Measurements from ENCODE around the gene TEX35.

DNA sequence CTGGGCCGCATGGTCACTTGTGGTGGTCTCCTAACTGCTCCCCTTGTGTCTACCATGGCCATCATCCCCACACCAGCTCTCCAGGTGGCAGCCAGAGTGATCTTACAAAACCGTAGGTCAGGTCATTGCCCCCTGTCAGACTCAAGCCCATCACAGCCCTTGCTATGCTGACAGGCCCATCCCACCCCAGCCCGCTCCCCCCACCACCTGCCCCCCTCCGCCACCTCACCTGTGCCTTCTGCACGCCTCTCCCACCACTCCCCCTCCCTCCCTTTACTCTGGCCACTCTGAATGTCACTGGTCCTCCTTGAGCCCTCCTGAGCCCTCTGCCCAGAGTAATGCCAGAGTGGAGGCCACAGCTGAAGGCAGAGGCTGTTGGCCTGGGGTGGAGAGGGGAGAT is 28.5 kb downstream of the TEX35 start:
- TF ChIP-seq, protein P1, sequence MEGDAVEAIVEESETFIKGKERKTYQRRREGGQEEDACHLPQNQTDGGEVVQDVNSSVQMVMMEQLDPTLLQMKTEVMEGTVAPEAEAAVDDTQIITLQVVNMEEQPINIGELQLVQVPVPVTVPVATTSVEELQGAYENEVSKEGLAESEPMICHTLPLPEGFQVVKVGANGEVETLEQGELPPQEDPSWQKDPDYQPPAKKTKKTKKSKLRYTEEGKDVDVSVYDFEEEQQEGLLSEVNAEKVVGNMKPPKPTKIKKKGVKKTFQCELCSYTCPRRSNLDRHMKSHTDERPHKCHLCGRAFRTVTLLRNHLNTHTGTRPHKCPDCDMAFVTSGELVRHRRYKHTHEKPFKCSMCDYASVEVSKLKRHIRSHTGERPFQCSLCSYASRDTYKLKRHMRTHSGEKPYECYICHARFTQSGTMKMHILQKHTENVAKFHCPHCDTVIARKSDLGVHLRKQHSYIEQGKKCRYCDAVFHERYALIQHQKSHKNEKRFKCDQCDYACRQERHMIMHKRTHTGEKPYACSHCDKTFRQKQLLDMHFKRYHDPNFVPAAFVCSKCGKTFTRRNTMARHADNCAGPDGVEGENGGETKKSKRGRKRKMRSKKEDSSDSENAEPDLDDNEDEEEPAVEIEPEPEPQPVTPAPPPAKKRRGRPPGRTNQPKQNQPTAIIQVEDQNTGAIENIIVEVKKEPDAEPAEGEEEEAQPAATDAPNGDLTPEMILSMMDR (IDR thresholded peaks at IDR 0.05; ENCODE audit: insufficient read depth, low read depth, low read length) = no peak
- TF ChIP-seq EZH2 (IDR thresholded peaks at IDR 0.05; ENCODE audit: insufficient read depth, low read length) = no peak
